Ascending aorta (tissue), 2 donors: ENCODE data around the gene UBE2E2. TPM values are rescaled to one million over a fixed set of nuclear protein-coding genes. Genes with fewer than 3 reads are reported as not detected.

Source experiments
- DNase-seq, 2 donors: peaks; one replicate each; pipeline ENCODE4 v3.0.0-alpha.2; 2019; ENCODE audit warnings: low spot score in 2 of 2
- H3K27ac ChIP-seq, 2 donors: fragments of 200-600 bp; sonication (generic); one replicate each; pipeline ENCODE4 v1.5.1; 2016 to 2017; ENCODE audit warnings: mild to moderate bottlenecking in 1 of 2
- H3K27me3 ChIP-seq: fragments of 200-600 bp; sonication (generic); one replicate; pipeline ENCODE4 v1.5.1; 2017
- H3K36me3 ChIP-seq, 2 donors: fragments of 200-600 bp; sonication (generic); one replicate each; pipeline ENCODE4 v1.5.1; 2016
- H3K4me1 ChIP-seq, 2 donors: fragments of 200-600 bp; sonication (generic); one replicate each; pipeline ENCODE4 v1.5.1; 2016 to 2017; ENCODE audit warnings: mild to moderate bottlenecking in 1 of 2
- H3K4me3 ChIP-seq, 2 donors: fragments of 200-600 bp; sonication (generic); one replicate each; pipeline ENCODE4 v1.5.1; 2016 to 2017; ENCODE audit warnings: mild to moderate bottlenecking in 1 of 2
- H3K9me3 ChIP-seq, 2 donors: fragments of 200-600 bp; sonication (generic); one replicate each; pipeline ENCODE4 v1.5.1; 2016
- intact Hi-C: fragments of 100-400 bp; cut with DNase I; formaldehyde crosslinking; loops from one replicate; pipeline ENCODE4 v1.15.1; 2023
- total RNA-seq: library from RNA; depleted of rRNA; stranded (reverse); fragments of >200 nt; gene quantifications from one replicate; pipeline ENCODE4 v1.1.0, GENCODE V29; 2016
- TF ChIP-seq, protein P1 (sequence below), 3 experiments: fragments of 200-600 bp in 2 of 3; fragments of 450-650 bp in 1 of 3; sonication (generic) in 2 of 3; IDR thresholded peaks; one replicate each; pipeline ENCODE4 v1.5.1; 2016 to 2019; ENCODE audit warnings: antibody characterized with exemption in 3 of 3, mild to moderate bottlenecking in 1 of 3, moderate library complexity in 1 of 3

UBE2E2 gene
- total RNA-seq, 1 donor from 2014 or later: 5.3 TPM

GRCh38 chr3:23404246-23404645, 201.1 kb downstream of the UBE2E2 start:
- intact Hi-C loops: no loop called here
- H3K36me3 ChIP-seq: no peaks in the 10 kb centered on the region
- peaks cover 0 to 3% of the 10 kb centered on the region in 2 donors for H3K4me1 ChIP-seq
- H3K27ac ChIP-seq: no peak overlapping the region
- no peak overlapping the region for H3K4me3 ChIP-seq
- TF ChIP-seq, protein P1, sequence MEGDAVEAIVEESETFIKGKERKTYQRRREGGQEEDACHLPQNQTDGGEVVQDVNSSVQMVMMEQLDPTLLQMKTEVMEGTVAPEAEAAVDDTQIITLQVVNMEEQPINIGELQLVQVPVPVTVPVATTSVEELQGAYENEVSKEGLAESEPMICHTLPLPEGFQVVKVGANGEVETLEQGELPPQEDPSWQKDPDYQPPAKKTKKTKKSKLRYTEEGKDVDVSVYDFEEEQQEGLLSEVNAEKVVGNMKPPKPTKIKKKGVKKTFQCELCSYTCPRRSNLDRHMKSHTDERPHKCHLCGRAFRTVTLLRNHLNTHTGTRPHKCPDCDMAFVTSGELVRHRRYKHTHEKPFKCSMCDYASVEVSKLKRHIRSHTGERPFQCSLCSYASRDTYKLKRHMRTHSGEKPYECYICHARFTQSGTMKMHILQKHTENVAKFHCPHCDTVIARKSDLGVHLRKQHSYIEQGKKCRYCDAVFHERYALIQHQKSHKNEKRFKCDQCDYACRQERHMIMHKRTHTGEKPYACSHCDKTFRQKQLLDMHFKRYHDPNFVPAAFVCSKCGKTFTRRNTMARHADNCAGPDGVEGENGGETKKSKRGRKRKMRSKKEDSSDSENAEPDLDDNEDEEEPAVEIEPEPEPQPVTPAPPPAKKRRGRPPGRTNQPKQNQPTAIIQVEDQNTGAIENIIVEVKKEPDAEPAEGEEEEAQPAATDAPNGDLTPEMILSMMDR (IDR thresholded peaks at IDR 0.05): no peak
- H3K27me3 ChIP-seq: no peaks in the 10 kb centered on the region
- no peaks in the 10 kb centered on the region for H3K9me3 ChIP-seq
- no peak for DNase-seq

GRCh38 chr3:23405081-23405480, 202.0 kb downstream of the UBE2E2 start:
- Histone ChIP-seq H3K4me3 (no peak overlapping the region), H3K27ac (no peak overlapping the region), H3K4me1 (peaks cover 0 to 3% of the 10 kb centered on the region in 2 donors), H3K36me3 (no peaks in the 10 kb centered on the region), H3K9me3 (no peaks in the 10 kb centered on the region), H3K27me3 (no peaks in the 10 kb centered on the region)
- no peak for DNase-seq
- intact Hi-C loops: no loop called here
- TF ChIP-seq, protein P1 (IDR thresholded peaks at IDR 0.05): no peak

- H3K27me3 ChIP-seq: no peaks in the 10 kb centered on the region
- H3K4me3 ChIP-seq: no peak overlapping the region
- intact Hi-C loops: no loop called here
- no peak overlapping the region for H3K27ac ChIP-seq
- no peaks in the 10 kb centered on the region for H3K36me3 ChIP-seq
- TF ChIP-seq, protein P1 (IDR thresholded peaks at IDR 0.05): no peak
- H3K9me3 ChIP-seq: no peaks in the 10 kb centered on the region
- DNase-seq: no peak
- H3K4me1 ChIP-seq: peaks cover 0 to 3% of the 10 kb centered on the region in 2 donors
Observed at GRCh38 chr3:23406601-23407000, 203.5 kb downstream of the UBE2E2 start.

- intact Hi-C loops: no loop called here
- Histone ChIP-seq H3K4me3 (no peak overlapping the region), H3K27ac (no peak overlapping the region), H3K4me1 (no peaks in the 10 kb centered on the region), H3K36me3 (no peaks in the 10 kb centered on the region), H3K9me3 (no peaks in the 10 kb centered on the region), H3K27me3 (no peaks in the 10 kb centered on the region)
- no peak for DNase-seq
- TF ChIP-seq, protein P1 (IDR thresholded peaks at IDR 0.05): no peak
Observed at GRCh38 chr3:23418026-23418425, 214.9 kb downstream of the UBE2E2 start.

- Histone ChIP-seq H3K27me3 (no peaks in the 10 kb centered on the region), H3K27ac (no peak overlapping the region), H3K4me3 (no peak overlapping the region), H3K36me3 (no peaks in the 10 kb centered on the region), H3K9me3 (no peaks in the 10 kb centered on the region), H3K4me1 (no peaks in the 10 kb centered on the region)
- TF ChIP-seq, protein P1 (IDR thresholded peaks at IDR 0.05): no peak
- intact Hi-C loops: no loop called here
- DNase-seq: no peak
Observed at GRCh38 chr3:23421811-23422516, 218.8 kb downstream of the UBE2E2 start.

DNA sequence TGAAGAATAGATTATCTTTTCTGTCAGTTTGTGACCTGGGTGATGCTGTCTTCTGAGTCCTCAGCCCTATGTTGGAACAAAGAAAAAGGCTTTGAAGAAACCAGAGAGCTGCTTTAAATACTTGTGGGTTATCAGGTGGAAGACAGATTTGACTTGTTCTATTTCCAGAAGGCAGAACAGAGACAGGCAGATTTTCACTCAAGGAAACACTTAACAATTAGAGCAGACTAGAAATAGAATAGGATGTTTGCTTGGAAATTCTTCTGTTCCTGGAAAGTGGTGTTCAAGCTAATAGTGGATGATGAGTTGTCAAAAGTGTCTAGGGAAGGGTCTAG, 219.4 kb downstream of the UBE2E2 start:
- no peaks in the 10 kb centered on the region for H3K27me3 ChIP-seq
- no peak overlapping the region for H3K4me3 ChIP-seq
- no peak for DNase-seq
- H3K27ac ChIP-seq: no peak overlapping the region
- intact Hi-C loops: no loop called here
- H3K9me3 ChIP-seq: no peaks in the 10 kb centered on the region
- no peaks in the 10 kb centered on the region for H3K4me1 ChIP-seq
- TF ChIP-seq, protein P1 (IDR thresholded peaks at IDR 0.05): no peak
- no peaks in the 10 kb centered on the region for H3K36me3 ChIP-seq
